Stimulated activated memory B cell treated with anti-CD40 and anti-IgM and Interleukin-4, amounts not matched to agents 10 μg/mL and 1 μg/mL and 100 μg/mL, for 72 hours (primary cell): Measurements from ENCODE around the gene LYPD5.

Experiments
- ATAC-seq: fragments of 150-1000 bp; cut with Tn5 transposase; 2 replicates; pipeline ENCODE4 v1.10.0; 2021
- H3K27ac Mint-ChIP-seq: one replicate; pipeline ENCODE4 v1.8.0; 2022; ENCODE audit warnings: mild to moderate bottlenecking, mixed read lengths
- H3K27me3 Mint-ChIP-seq: one replicate; pipeline ENCODE4 v1.8.0; 2022; ENCODE audit warnings: mixed read lengths
- H3K36me3 Mint-ChIP-seq: one replicate; pipeline ENCODE4 v1.8.0; 2022; ENCODE audit warnings: mixed read lengths
- H3K4me1 Mint-ChIP-seq: one replicate; pipeline ENCODE4 v1.8.0; 2022; ENCODE audit warnings: mixed read lengths
- H3K4me3 Mint-ChIP-seq: one replicate; pipeline ENCODE4 v1.8.0; 2022; ENCODE audit warnings: mild to moderate bottlenecking, moderate library complexity, mixed read lengths
- H3K9me3 Mint-ChIP-seq: one replicate; pipeline ENCODE4 v1.8.0; 2022; ENCODE audit warnings: mixed read lengths

The LYPD5 gene

GRCh38 chr19:43786665-43787064 lies 15.6 kb downstream of the LYPD5 start:
- H3K27me3 Mint-ChIP-seq = peaks cover 7% of the 10 kb centered on the region
- no peak overlapping the region for H3K4me3 Mint-ChIP-seq
- H3K27ac Mint-ChIP-seq = no peak overlapping the region
- peaks cover 3% of the 10 kb centered on the region for H3K9me3 Mint-ChIP-seq
- no peak for ATAC-seq
- peaks cover 49% of the 10 kb centered on the region for H3K4me1 Mint-ChIP-seq
- H3K36me3 Mint-ChIP-seq = no peaks in the 10 kb centered on the region

GRCh38 chr19:43784981-43785808 lies 17.1 kb downstream of the LYPD5 start:
- peak overlapping the region; percentile 93 for H3K27ac Mint-ChIP-seq
- H3K4me3 Mint-ChIP-seq = peak overlapping the region; percentile 55
- peaks cover 7% of the 10 kb centered on the region for H3K27me3 Mint-ChIP-seq
- peak; percentile 39 for ATAC-seq
- H3K36me3 Mint-ChIP-seq = no peaks in the 10 kb centered on the region
- H3K4me1 Mint-ChIP-seq = peaks cover 52% of the 10 kb centered on the region
- peaks cover 3% of the 10 kb centered on the region for H3K9me3 Mint-ChIP-seq

- Mint-ChIP-seq H3K27ac (peak overlapping the region; percentile 93), H3K4me3 (peak overlapping the region; percentile 82), H3K27me3 (peaks cover 7% of the 10 kb centered on the region), H3K36me3 (peaks cover 5% of the 10 kb centered on the region), H3K4me1 (peaks cover 57% of the 10 kb centered on the region), H3K9me3 (peaks cover 3% of the 10 kb centered on the region)
- ATAC-seq = no peak
These were observed 17.8 kb downstream of the LYPD5 start for GRCh38 chr19:43784241-43784980.

- H3K27me3 Mint-ChIP-seq = peaks cover 1% of the 10 kb centered on the region
- H3K4me1 Mint-ChIP-seq = peaks cover 60% of the 10 kb centered on the region
- H3K36me3 Mint-ChIP-seq = peaks cover 8% of the 10 kb centered on the region
- no peak for ATAC-seq
- peaks cover 3% of the 10 kb centered on the region for H3K9me3 Mint-ChIP-seq
- peak overlapping the region; percentile 93 for H3K27ac Mint-ChIP-seq
- peak overlapping the region; percentile 82 for H3K4me3 Mint-ChIP-seq
These were observed 18.6 kb downstream of the LYPD5 start for GRCh38 chr19:43783636-43784035.

DNA sequence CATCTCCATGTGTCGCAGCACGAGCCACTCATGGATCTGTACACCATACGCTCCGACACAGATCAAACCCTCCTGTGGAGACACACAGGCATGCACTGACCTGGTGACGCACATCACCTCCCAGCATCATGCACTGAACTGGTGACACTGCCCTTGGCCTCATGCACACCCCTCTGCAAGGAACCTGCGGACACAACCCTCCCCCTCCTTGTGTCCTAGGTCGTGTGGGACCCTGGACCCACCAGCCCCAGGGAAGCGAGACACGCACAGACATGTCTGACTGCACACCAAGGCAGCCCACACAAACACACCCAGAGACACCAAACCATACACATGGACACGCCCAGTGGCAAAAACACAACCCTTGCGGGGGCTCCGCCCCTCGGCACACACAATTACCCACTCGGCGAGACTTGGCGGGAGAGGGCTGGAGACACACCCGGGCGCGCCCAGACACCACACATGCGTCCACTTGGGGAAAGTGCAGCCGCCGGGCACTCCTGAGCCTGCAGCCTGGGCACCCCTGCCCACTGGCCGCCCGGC lies 19.5 kb downstream of the LYPD5 start:
- H3K27me3 Mint-ChIP-seq = no peaks in the 10 kb centered on the region
- peak overlapping the region; percentile 82 for H3K4me3 Mint-ChIP-seq
- peaks cover 8% of the 10 kb centered on the region for H3K36me3 Mint-ChIP-seq
- peaks cover 3% of the 10 kb centered on the region for H3K9me3 Mint-ChIP-seq
- peak; percentile 75 for ATAC-seq
- peaks cover 69% of the 10 kb centered on the region for H3K4me1 Mint-ChIP-seq
- peak overlapping the region; percentile 93 for H3K27ac Mint-ChIP-seq

- Mint-ChIP-seq H3K36me3 (peaks cover 9% of the 10 kb centered on the region), H3K4me1 (peaks cover 74% of the 10 kb centered on the region), H3K27ac (peak overlapping the region; percentile 93), H3K27me3 (no peaks in the 10 kb centered on the region), H3K9me3 (peaks cover 3% of the 10 kb centered on the region), H3K4me3 (peak overlapping the region; percentile 82)
- ATAC-seq = no peak
These were observed 20.0 kb downstream of the LYPD5 start for GRCh38 chr19:43782311-43782660.

DNA sequence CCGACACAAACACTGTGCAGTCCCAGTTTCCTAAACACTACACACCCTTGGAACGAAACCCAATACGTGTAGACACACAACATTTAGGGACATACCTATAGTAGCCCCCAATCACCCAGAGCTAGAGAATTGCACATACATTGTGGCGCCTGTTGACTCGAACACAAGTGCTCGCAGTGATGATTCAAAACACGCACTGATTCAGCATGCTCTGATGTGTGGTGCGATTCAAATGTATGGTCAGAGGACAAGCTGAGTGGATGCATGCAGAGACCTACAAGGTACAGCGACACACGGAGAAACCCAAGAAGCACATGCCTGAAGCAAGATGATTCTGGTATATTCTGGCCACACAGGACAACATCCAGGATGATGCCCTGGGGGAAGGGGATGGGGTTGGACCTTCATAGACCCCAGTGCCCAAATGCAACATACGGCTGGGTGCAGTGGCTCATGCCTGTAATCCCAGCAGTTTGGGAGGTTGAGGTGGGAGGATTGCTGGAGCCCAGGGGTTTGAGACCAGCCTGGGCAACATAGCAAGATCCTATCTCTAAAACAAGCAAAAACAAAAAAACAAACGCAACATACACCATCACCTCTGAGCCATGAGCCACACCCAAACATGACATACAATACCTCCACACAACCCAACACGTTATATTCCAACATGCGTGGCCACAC lies 20.5 kb downstream of the LYPD5 start:
- Mint-ChIP-seq H3K36me3 (peaks cover 14% of the 10 kb centered on the region), H3K4me1 (peaks cover 79% of the 10 kb centered on the region), H3K9me3 (peaks cover 3% of the 10 kb centered on the region), H3K27ac (peak overlapping the region; percentile 93), H3K4me3 (peak overlapping the region; percentile 82), H3K27me3 (no peaks in the 10 kb centered on the region)
- ATAC-seq = no peak

DNA sequence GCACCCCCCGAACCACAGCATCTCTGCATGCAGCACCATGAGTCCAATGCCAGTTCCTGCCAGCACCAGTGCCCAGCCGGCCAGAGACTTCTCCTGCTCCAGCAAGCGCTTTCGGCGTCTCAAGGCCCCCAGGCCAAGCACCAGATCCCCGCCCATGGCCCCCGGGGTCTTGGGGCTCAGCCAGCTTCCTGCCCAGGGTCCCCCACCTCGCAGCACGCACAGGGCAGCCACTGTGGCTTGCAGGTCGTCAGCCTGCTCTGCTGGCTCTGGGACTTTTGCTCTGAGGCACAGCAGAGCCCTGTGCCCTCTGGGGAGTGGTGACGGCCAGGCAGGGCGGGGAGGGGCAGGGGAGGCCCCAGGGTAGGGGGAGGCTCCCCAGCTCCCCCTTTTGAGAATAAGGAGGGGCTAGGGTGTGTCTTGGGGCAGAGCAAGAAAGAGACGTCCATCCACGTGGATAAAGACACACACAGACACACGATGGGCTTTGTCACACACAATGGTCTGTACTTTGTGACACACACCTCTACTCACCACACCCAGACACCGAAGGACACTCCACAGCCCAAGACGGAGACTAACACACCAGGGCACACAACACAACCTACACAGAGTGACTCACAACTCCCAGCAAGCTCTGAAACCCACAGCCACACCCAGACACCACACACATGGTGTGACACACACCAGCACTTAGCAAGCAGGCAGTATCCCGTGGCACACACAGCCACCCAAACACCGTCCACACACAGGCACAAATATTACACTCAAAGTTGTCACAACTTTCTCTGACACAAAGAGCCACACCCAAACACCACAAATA lies 21.3 kb downstream of the LYPD5 start, which contains the start of gene KCNN4:
KCNN4 (minus strand) TSS at position 268 of the 820 bp plus-strand sequence; CDS start at position 156, 112 bp downstream.
- peak within 1 kb of the TSS; percentile 82 for H3K4me3 Mint-ChIP-seq
- peak within 1 kb of the TSS; percentile 93 for H3K27ac Mint-ChIP-seq
- peaks cover 22% of the 10 kb centered on the region for H3K36me3 Mint-ChIP-seq
- peaks cover 3% of the 10 kb centered on the region for H3K9me3 Mint-ChIP-seq
- H3K27me3 Mint-ChIP-seq = no peaks in the 10 kb centered on the region
- peaks cover 88% of the 10 kb centered on the region for H3K4me1 Mint-ChIP-seq
- peak; percentile 85 for ATAC-seq

- peaks cover 92% of the 10 kb centered on the region for H3K4me1 Mint-ChIP-seq
- no peak for ATAC-seq
- H3K9me3 Mint-ChIP-seq = peaks cover 3% of the 10 kb centered on the region
- H3K27ac Mint-ChIP-seq = peak overlapping the region; percentile 93
- peak overlapping the region; percentile 82 for H3K4me3 Mint-ChIP-seq
- H3K27me3 Mint-ChIP-seq = no peaks in the 10 kb centered on the region
- peaks cover 32% of the 10 kb centered on the region for H3K36me3 Mint-ChIP-seq
These were observed 22.4 kb downstream of the LYPD5 start for GRCh38 chr19:43779820-43780219.

GRCh38 chr19:43779147-43779819 lies 23.0 kb downstream of the LYPD5 start:
- Mint-ChIP-seq H3K27me3 (no peaks in the 10 kb centered on the region), H3K4me1 (peaks cover 86% of the 10 kb centered on the region), H3K9me3 (peaks cover 3% of the 10 kb centered on the region), H3K36me3 (peaks cover 32% of the 10 kb centered on the region), H3K4me3 (peak overlapping the region; percentile 82), H3K27ac (peak overlapping the region; percentile 93)
- no peak for ATAC-seq

GRCh38 chr19:43778651-43779050 lies 23.6 kb downstream of the LYPD5 start:
- H3K27ac Mint-ChIP-seq = peak overlapping the region; percentile 93
- H3K4me1 Mint-ChIP-seq = peaks cover 80% of the 10 kb centered on the region
- ATAC-seq = no peak
- H3K36me3 Mint-ChIP-seq = peaks cover 34% of the 10 kb centered on the region
- H3K4me3 Mint-ChIP-seq = peak overlapping the region; percentile 82
- H3K27me3 Mint-ChIP-seq = no peaks in the 10 kb centered on the region
- H3K9me3 Mint-ChIP-seq = peaks cover 3% of the 10 kb centered on the region

GRCh38 chr19:43777163-43777695 lies 25.0 kb downstream of the LYPD5 start:
- Mint-ChIP-seq H3K9me3 (no peaks in the 10 kb centered on the region), H3K27me3 (no peaks in the 10 kb centered on the region), H3K36me3 (peaks cover 43% of the 10 kb centered on the region), H3K4me1 (peaks cover 70% of the 10 kb centered on the region), H3K4me3 (peak overlapping the region; percentile 82), H3K27ac (peak overlapping the region; percentile 93)
- ATAC-seq = no peak

GRCh38 chr19:43776286-43776685 lies 26.0 kb downstream of the LYPD5 start:
- Mint-ChIP-seq H3K36me3 (peaks cover 46% of the 10 kb centered on the region), H3K4me1 (peaks cover 61% of the 10 kb centered on the region), H3K4me3 (peak overlapping the region; percentile 82), H3K27ac (peak overlapping the region; percentile 93), H3K9me3 (no peaks in the 10 kb centered on the region), H3K27me3 (no peaks in the 10 kb centered on the region)
- ATAC-seq = no peak
